ENCODE data around the gene NIPSNAP3A. TPM values are rescaled to one million over a fixed set of nuclear protein-coding genes. Genes with fewer than 3 reads are reported as not detected.

NIPSNAP3A gene
- total and polyA plus RNA-seq, 8 donors, result 4.5 to 59.3 (median 25.1) TPM

GRCh38 chr9:104748359-104749031 is 1.0 kb downstream of the NIPSNAP3A start:
- Histone ChIP-seq H3K4me1 (peaks cover 4 to 20% (median 13%) of the 10 kb centered on the region in 4 donors), H3K4me3 (peak overlapping the region; percentile 65 to 90 (median 74)), H3K36me3 (peaks cover 5 to 25% (median 21%) of the 10 kb centered on the region in 4 donors), H3K27me3 (no peaks in the 10 kb centered on the region), H3K27ac (peak overlapping the region; percentile 91 to 96 (median 95)), H3K9me3 (no peaks in the 10 kb centered on the region)
- intact Hi-C loops (cut with DNase I; ENCODE audit: low total_unique reads), result no loop called here
- TF ChIP-seq POLR2A (IDR thresholded peaks at IDR 0.05) (no peak), POLR2AphosphoS5 (IDR thresholded peaks at IDR 0.05) (peak in 1 of 3 donors; percentile 7)
- 6 to 7% (median 7%) methylated on average over 19 of the region's 19 CpGs for WGBS, 5 donors
- peak in 1 of 2 donors; percentile 72 for DNase-seq

GRCh38 chr9:104750185-104750767 is 2.8 kb downstream of the NIPSNAP3A start:
- peaks cover 4 to 20% (median 13%) of the 10 kb centered on the region in 4 donors for H3K4me1 ChIP-seq
- WGBS, 5 donors, result 88 to 96% (median 93%) methylated on average over 3 of the region's 3 CpGs
- intact Hi-C loops (cut with DNase I; ENCODE audit: low total_unique reads), result no loop called here
- no peak for TF ChIP-seq EP300 (IDR thresholded peaks at IDR 0.05)
- no peak for TF ChIP-seq POLR2A (IDR thresholded peaks at IDR 0.05)
- TF ChIP-seq POLR2AphosphoS5 (IDR thresholded peaks at IDR 0.05), result no peak
- TF ChIP-seq CTCF (IDR thresholded peaks at IDR 0.05), result no peak
- peaks cover 9 to 42% (median 30%) of the 10 kb centered on the region in 4 donors for H3K36me3 ChIP-seq
- H3K27ac ChIP-seq, result no peak overlapping the region
- no peaks in the 10 kb centered on the region for H3K27me3 ChIP-seq
- no peaks in the 10 kb centered on the region for H3K9me3 ChIP-seq
- H3K4me3 ChIP-seq, result no peak overlapping the region
- DNase-seq, result no peak

GRCh38 chr9:104758974-104759373 is 11.5 kb downstream of the NIPSNAP3A start:
- no peak for DNase-seq
- Histone ChIP-seq H3K4me3 (no peak overlapping the region), H3K9me3 (no peaks in the 10 kb centered on the region), H3K36me3 (peaks cover 4 to 44% (median 26%) of the 10 kb centered on the region in 4 donors), H3K4me1 (peaks cover 0 to 6% (median 5%) of the 10 kb centered on the region in 4 donors), H3K27me3 (no peaks in the 10 kb centered on the region), H3K27ac (no peak overlapping the region)
- intact Hi-C loops (cut with DNase I; ENCODE audit: low total_unique reads), result no loop called here
- TF ChIP-seq CTCF (IDR thresholded peaks at IDR 0.05), result no peak
- WGBS, 5 donors, result 70 to 80% (median 73%) methylated on average over 3 of the region's 3 CpGs

GRCh38 chr9:104765138-104765537 is 17.7 kb downstream of the NIPSNAP3A start:
- Histone ChIP-seq H3K27ac (no peak overlapping the region), H3K9me3 (no peaks in the 10 kb centered on the region), H3K36me3 (peaks cover 0 to 6% (median 3%) of the 10 kb centered on the region in 4 donors), H3K27me3 (no peaks in the 10 kb centered on the region), H3K4me1 (peaks cover 10 to 24% (median 18%) of the 10 kb centered on the region in 4 donors), H3K4me3 (peak overlapping the region in 1 of 4 donors; percentile 64)
- DNase-seq, result no peak
- 32 to 59% (median 46%) methylated on average over 5 of the region's 5 CpGs for WGBS, 5 donors
- TF ChIP-seq CTCF (IDR thresholded peaks at IDR 0.05) (no peak), POLR2AphosphoS5 (IDR thresholded peaks at IDR 0.05) (no peak), POLR2A (IDR thresholded peaks at IDR 0.05) (no peak), EP300 (IDR thresholded peaks at IDR 0.05) (no peak)
- intact Hi-C loops (cut with DNase I; ENCODE audit: low total_unique reads), result no loop called here

GRCh38 chr9:104766025-104766424 is 18.5 kb downstream of the NIPSNAP3A start:
- TF ChIP-seq POLR2AphosphoS5 (IDR thresholded peaks at IDR 0.05), result no peak
- TF ChIP-seq POLR2A (IDR thresholded peaks at IDR 0.05), result no peak
- WGBS, 5 donors, result 83 to 87% (median 85%) methylated on average over 7 of the region's 7 CpGs

More at GRCh38 chr9:104766025-104766424, 18.5 kb downstream of the NIPSNAP3A start:
- no peak overlapping the region for H3K27ac ChIP-seq
- H3K4me3 ChIP-seq, result no peak overlapping the region
- H3K9me3 ChIP-seq, result no peaks in the 10 kb centered on the region
- DNase-seq, result no peak
- intact Hi-C loops (cut with DNase I; ENCODE audit: low total_unique reads), result no loop called here
- H3K36me3 ChIP-seq, result peaks cover 0 to 1% (median 0%) of the 10 kb centered on the region in 4 donors
- H3K4me1 ChIP-seq, result peaks cover 10 to 24% (median 18%) of the 10 kb centered on the region in 4 donors
- no peaks in the 10 kb centered on the region for H3K27me3 ChIP-seq

All from stomach (tissue), 9 donors.